Panc1 (cell line): Measurements from ENCODE around the gene PODNL1. TPM values are rescaled to one million over a fixed set of nuclear protein-coding genes. Genes with fewer than 3 reads are reported as not detected.

ENCODE experiments used
- ATAC-seq: fragments of 200-7000 bp; cut with Tn5 transposase; 2 replicates; pipeline ENCODE4 v1.9.1; 2020; ENCODE audit warnings: mild to moderate bottlenecking, moderate library complexity
- BruUV-seq: library from RNA; stranded (reverse); fragments of 400-500 nt; replicated peaks from 2 replicates; lab custom pipeline; 2021; lab: Mats Ljungman, UMichigan
- CTCF ChIA-PET: fragments of 300-600 bp; sonication (Branson Sonifier 250); formaldehyde crosslinking; loops from one replicate; lab custom pipeline; 2022; ENCODE audit warnings: antibody characterized with exemption; lab: Charles Lee
- POLR2A ChIA-PET: fragments of 300-600 bp; sonication (Branson Sonifier 250); formaldehyde crosslinking; loops from one replicate; lab custom pipeline; 2022; ENCODE audit warnings: antibody characterized with exemption; lab: Charles Lee
- DNase-seq: peaks from one replicate; pipeline ENCODE4 v3.0.0-alpha.2; 2010; ENCODE audit warnings: low read depth, low spot score
- H3K27ac ChIP-seq: 2 replicates; pipeline ENCODE4 v1.5.1; 2011; ENCODE audit warnings: mild to moderate bottlenecking, low read length, inconsistent platforms
- H3K27me3 ChIP-seq: fragments of 200-500 bp; sonication (Bioruptor generic); 2 replicates; pipeline ENCODE4 v1.6.0; 2014; ENCODE audit warnings: low read length, inconsistent platforms; ENCODE audit not compliant: control insufficient read depth, insufficient read depth
- H3K36me3 ChIP-seq: fragments of 200-500 bp; sonication (Bioruptor generic); 2 replicates; pipeline ENCODE4 v1.5.1; 2014; ENCODE audit warnings: inconsistent platforms, mild to moderate bottlenecking, low read length, moderate library complexity; ENCODE audit not compliant: control insufficient read depth, insufficient read depth
- H3K4me1 ChIP-seq: 2 replicates; pipeline ENCODE4 v1.5.1; 2011; ENCODE audit warnings: inconsistent platforms, mild to moderate bottlenecking, low read length, moderate library complexity; ENCODE audit not compliant: control insufficient read depth, insufficient read depth
- H3K4me3 ChIP-seq, 2 experiments: 2 replicates each; pipeline ENCODE4 v1.5.1; 2011 to 2012; ENCODE audit warnings: low read depth in 2 of 2, low read length in 2 of 2, mild to moderate bottlenecking in 2 of 2, inconsistent platforms in 1 of 2, moderate library complexity in 1 of 2
- H3K9me3 ChIP-seq: fragments of 200-500 bp; sonication (Bioruptor generic); 2 replicates; pipeline ENCODE4 v1.5.1; 2014; ENCODE audit warnings: low read depth, mild to moderate bottlenecking, inconsistent platforms, low read length, moderate library complexity; ENCODE audit not compliant: control insufficient read depth, insufficient read depth
- CTCF ChIP-seq: fragments of 450-650 bp; IDR thresholded peaks from 2 replicates; pipeline ENCODE4 v1.5.1; 2017; ENCODE audit warnings: mild to moderate bottlenecking
- POLR2AphosphoS5 ChIP-seq: IDR thresholded peaks from 2 replicates; pipeline ENCODE4 v1.6.1; 2012; ENCODE audit warnings: mild to moderate bottlenecking, low read depth, low read length, moderate library complexity
- SIN3A ChIP-seq: IDR thresholded peaks from 2 replicates; pipeline ENCODE4 v1.6.1; 2012; ENCODE audit warnings: low read depth, mild to moderate bottlenecking, low read length, moderate library complexity, borderline replicate concordance; ENCODE audit not compliant: insufficient read depth
- TCF7L2 ChIP-seq: IDR thresholded peaks from 2 replicates; pipeline ENCODE4 v1.6.1; 2011; ENCODE audit warnings: mild to moderate bottlenecking, low read depth, low read length, inconsistent platforms
- in situ Hi-C: cut with HindIII; loops from 2 replicates; pipeline ENCODE4 v1.10.0; 2016; ENCODE audit warnings: low sequenced_read_pairs, low pct_unique_long_range_greater_than_20kb
- intact Hi-C: fragments of 100-400 bp; cut with micrococcal nuclease; formaldehyde crosslinking; loops from one replicate; pipeline ENCODE4 v1.10.0; 2022; ENCODE audit not compliant: unreplicated experiment
- total RNA-seq: library from RNA; stranded (reverse); gene quantifications from one replicate; pipeline ENCODE4 v1.2.1, GENCODE V29; 2021; ENCODE audit not compliant: unreplicated experiment
- TF ChIP-seq, protein P1 (sequence below), 2 experiments: IDR thresholded peaks; 2 replicates each; pipeline ENCODE4 v1.6.1; 2011 to 2012; ENCODE audit warnings: low read depth in 2 of 2, control low read depth in 1 of 2, low read length in 1 of 2, mild to moderate bottlenecking in 1 of 2, moderate library complexity in 1 of 2; ENCODE audit not compliant: insufficient read depth in 1 of 2

The PODNL1 gene
- total RNA-seq, 1 experiment from 2014 or later: 1.4 TPM

- H3K27me3 ChIP-seq: no peaks in the 10 kb centered on the region
- ChIA-PET POLR2A (no interaction called here), CTCF (no interaction called here)
- no peak overlapping the region for H3K27ac ChIP-seq
- BruUV-seq: no TSS peak
- intact Hi-C loops (no loop called here), in situ Hi-C loops (no loop called here)
- ATAC-seq (no peak), DNase-seq (no peak)
- H3K36me3 ChIP-seq: no peaks in the 10 kb centered on the region
- H3K9me3 ChIP-seq: no peaks in the 10 kb centered on the region
- H3K4me3 ChIP-seq: no peak overlapping the region
- TF ChIP-seq POLR2AphosphoS5 (no peak), SIN3A (no peak), TCF7L2 (no peak), CTCF (no peak)
- TF ChIP-seq, protein P1, sequence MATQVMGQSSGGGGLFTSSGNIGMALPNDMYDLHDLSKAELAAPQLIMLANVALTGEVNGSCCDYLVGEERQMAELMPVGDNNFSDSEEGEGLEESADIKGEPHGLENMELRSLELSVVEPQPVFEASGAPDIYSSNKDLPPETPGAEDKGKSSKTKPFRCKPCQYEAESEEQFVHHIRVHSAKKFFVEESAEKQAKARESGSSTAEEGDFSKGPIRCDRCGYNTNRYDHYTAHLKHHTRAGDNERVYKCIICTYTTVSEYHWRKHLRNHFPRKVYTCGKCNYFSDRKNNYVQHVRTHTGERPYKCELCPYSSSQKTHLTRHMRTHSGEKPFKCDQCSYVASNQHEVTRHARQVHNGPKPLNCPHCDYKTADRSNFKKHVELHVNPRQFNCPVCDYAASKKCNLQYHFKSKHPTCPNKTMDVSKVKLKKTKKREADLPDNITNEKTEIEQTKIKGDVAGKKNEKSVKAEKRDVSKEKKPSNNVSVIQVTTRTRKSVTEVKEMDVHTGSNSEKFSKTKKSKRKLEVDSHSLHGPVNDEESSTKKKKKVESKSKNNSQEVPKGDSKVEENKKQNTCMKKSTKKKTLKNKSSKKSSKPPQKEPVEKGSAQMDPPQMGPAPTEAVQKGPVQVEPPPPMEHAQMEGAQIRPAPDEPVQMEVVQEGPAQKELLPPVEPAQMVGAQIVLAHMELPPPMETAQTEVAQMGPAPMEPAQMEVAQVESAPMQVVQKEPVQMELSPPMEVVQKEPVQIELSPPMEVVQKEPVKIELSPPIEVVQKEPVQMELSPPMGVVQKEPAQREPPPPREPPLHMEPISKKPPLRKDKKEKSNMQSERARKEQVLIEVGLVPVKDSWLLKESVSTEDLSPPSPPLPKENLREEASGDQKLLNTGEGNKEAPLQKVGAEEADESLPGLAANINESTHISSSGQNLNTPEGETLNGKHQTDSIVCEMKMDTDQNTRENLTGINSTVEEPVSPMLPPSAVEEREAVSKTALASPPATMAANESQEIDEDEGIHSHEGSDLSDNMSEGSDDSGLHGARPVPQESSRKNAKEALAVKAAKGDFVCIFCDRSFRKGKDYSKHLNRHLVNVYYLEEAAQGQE (IDR thresholded peaks at IDR 0.05; ENCODE audit: insufficient read depth in 1 of 2, low read depth in 2 of 2, low read length in 1 of 2): no peak
- no peaks in the 10 kb centered on the region for H3K4me1 ChIP-seq
Measured at GRCh38 chr19:13962699-13963602, 24.7 kb upstream of the PODNL1 start.

- Histone ChIP-seq H3K36me3 (no peaks in the 10 kb centered on the region), H3K27me3 (no peaks in the 10 kb centered on the region), H3K27ac (no peak overlapping the region), H3K4me3 (no peak overlapping the region), H3K9me3 (no peaks in the 10 kb centered on the region), H3K4me1 (no peaks in the 10 kb centered on the region)
- CTCF ChIA-PET: interaction anchor here (0.7 kb wide), 1 partner anchor 61 kb away, joined by 16 read pairs; no protein-coding TSS in a partner anchor
- no TSS peak for BruUV-seq
- TF ChIP-seq SIN3A (no peak), TCF7L2 (no peak), POLR2AphosphoS5 (peak; percentile 5; the same call in 1 of the 2 replicates), CTCF (no peak)
- TF ChIP-seq, protein P1 (IDR thresholded peaks at IDR 0.05; ENCODE audit: insufficient read depth in 1 of 2, low read depth in 2 of 2, low read length in 1 of 2): no peak
- POLR2A ChIA-PET: no interaction called here
- intact Hi-C loops (no loop called here), in situ Hi-C loops (no loop called here)
- no peak for DNase-seq
- ATAC-seq: peak; percentile 54
Measured at GRCh38 chr19:13961826-13962698, 23.8 kb upstream of the PODNL1 start.
